Skin epidermis (tissue), 12 donors: ENCODE data around the gene RPS17.
"Not testable (repeated sequence)": the region's sequence is repeated elsewhere in the genome, so short reads cannot be mapped to it uniquely, and the experiment has no call there.

ENCODE experiments used
- H3K27ac ChIP-seq, 21 experiments: fragments of 200-600 bp; sonication (generic) in 11 of 21; one replicate each; pipeline ENCODE4 v1.5.0; 2020; ENCODE audit warnings: mild to moderate bottlenecking in 3 of 21, inconsistent platforms in 2 of 21, moderate library complexity in 2 of 21
- H3K4me3 ChIP-seq, 7 experiments: fragments of 200-600 bp; sonication (generic) in 2 of 7; one replicate each; pipeline ENCODE4 v1.5.0; 2020; ENCODE audit warnings: inconsistent platforms in 2 of 7, mild to moderate bottlenecking in 2 of 7, moderate library complexity in 1 of 7

The RPS17 gene

GRCh38 chr15:82551646-82552247 lies 11.5 kb upstream of the RPS17 start:
- Histone ChIP-seq H3K4me3 (no peak overlapping the region), H3K27ac (peak overlapping the region in 1 of 21 experiments; percentile 3)

DNA sequence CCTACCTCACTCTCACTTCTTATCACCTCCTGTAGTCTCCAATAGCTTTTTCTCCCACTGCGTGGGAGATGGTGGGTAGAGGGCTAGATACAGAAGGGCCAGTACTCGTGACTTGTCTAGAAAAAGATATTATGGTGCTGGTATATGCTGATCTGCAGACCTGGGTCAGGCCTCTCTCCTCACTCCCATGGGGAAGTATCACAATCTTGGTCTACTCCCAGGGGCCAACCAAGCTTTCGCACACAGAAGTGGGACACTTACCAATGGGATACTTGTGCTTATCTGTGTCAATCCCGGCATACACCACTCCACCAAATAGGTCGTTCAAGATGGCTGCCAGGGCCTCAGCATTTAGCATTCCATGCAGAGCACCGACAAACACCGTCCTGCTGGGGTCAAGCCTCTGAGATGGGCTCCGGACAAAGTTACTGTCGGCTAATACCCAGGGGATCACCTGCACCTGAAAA lies 9.0 kb upstream of the RPS17 start:
- no peak overlapping the region for H3K4me3 ChIP-seq
- H3K27ac ChIP-seq: no peak overlapping the region

DNA sequence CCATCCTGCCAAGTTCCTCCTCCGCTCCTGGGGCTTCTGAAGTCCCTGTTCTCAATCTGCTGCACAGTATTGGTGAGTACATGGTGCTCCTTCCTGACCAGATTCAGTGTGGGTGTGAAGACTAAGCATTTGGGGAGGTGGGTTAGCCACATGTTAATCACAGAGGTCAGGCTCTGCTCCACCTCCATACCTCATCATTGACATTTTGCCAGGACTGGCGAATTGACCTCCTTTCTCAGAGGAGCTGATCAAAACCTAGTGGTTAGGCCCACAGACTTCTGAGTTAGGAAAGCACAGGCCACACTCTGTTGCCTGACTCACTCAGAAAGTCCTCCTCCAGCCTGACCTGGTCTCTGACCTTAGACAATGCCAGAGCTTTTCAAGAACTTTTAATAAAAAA lies 8.4 kb upstream of the RPS17 start:
- H3K4me3 ChIP-seq: no peak overlapping the region
- no peak overlapping the region for H3K27ac ChIP-seq

GRCh38 chr15:82545478-82545877 lies 5.2 kb upstream of the RPS17 start:
- Histone ChIP-seq H3K4me3 (no peak overlapping the region), H3K27ac (no peak overlapping the region)

DNA sequence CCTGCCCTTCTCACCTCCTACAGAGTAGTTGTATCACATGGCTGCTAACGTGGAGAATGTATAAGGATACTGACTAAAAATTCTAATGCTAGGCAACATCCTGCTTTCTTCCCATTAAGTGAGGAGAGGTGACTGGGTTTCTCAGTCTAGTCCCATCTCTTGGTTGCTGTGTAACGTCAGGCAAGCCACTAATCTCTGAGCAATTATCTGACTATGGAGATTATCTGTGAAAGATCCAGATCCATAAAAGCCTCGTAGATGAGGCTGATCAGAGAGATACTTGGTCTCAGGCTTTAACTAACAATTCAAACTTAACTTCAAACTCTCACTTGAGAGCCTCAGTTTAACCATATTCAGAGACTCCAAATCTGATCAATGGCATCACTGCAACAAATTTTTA lies 4.7 kb upstream of the RPS17 start:
- Histone ChIP-seq H3K4me3 (no peak overlapping the region), H3K27ac (no peak overlapping the region)

- H3K4me3 ChIP-seq: no peak overlapping the region
- no peak overlapping the region for H3K27ac ChIP-seq
These were observed 4.2 kb upstream of the RPS17 start for GRCh38 chr15:82544431-82544830.

- no peak overlapping the region for H3K27ac ChIP-seq
- H3K4me3 ChIP-seq: no peak overlapping the region
These were observed 2.9 kb upstream of the RPS17 start for GRCh38 chr15:82543160-82543559.

- Histone ChIP-seq H3K27ac (peak overlapping the region in 20 of 21 experiments; percentile 70 to 98 (median 92)), H3K4me3 (peak overlapping the region; percentile 66 to 95 (median 84))
These were observed 751 bp upstream of the RPS17 start for GRCh38 chr15:82540984-82541431.

- Histone ChIP-seq H3K4me3 (peak overlapping the region; percentile 66 to 95 (median 84)), H3K27ac (peak overlapping the region; percentile 41 to 98 (median 92))
These were observed 584 bp downstream of the RPS17 start for GRCh38 chr15:82539691-82540054.

- peak overlapping the region in 20 of 21 experiments; percentile 79 to 98 (median 92) for H3K27ac ChIP-seq
These were observed 1.1 kb downstream of the RPS17 start for GRCh38 chr15:82538961-82539690.

DNA sequence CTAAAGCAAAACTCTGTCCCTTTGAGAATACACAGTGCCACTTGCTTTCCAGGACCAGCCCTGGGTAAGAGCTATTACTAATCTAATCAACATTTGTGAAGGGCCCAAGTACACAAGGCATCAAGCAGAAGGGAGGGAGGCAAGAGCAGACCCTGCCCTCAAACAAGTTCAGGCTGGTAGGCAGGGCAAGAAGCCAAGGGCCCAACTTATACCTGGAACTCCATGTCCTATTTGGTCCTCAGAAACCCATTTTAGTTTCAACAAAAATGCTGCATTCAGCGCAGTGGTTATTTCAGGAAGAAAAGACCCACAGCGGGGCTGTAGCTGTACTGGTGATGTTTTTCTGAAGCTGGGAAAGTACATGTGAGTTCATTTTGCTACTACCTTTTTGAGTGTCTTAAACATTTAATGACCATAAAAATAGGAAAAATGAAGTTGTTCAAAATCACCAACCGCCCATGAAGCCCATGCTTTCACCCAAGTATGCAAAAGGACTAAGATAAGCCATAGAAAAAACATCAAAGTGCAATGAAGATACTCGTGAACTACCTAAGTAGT lies 2.8 kb downstream of the RPS17 start:
- no peak overlapping the region for H3K4me3 ChIP-seq
- H3K27ac ChIP-seq: no peak overlapping the region

More at GRCh38 chr15:82538961-82539690, 1.1 kb downstream of the RPS17 start:
- peak overlapping the region; percentile 66 to 95 (median 84) for H3K4me3 ChIP-seq

GRCh38 chr15:82536409-82537350 lies 3.6 kb downstream of the RPS17 start:
- Histone ChIP-seq H3K4me3 (no peak overlapping the region), H3K27ac (no peak overlapping the region)

DNA sequence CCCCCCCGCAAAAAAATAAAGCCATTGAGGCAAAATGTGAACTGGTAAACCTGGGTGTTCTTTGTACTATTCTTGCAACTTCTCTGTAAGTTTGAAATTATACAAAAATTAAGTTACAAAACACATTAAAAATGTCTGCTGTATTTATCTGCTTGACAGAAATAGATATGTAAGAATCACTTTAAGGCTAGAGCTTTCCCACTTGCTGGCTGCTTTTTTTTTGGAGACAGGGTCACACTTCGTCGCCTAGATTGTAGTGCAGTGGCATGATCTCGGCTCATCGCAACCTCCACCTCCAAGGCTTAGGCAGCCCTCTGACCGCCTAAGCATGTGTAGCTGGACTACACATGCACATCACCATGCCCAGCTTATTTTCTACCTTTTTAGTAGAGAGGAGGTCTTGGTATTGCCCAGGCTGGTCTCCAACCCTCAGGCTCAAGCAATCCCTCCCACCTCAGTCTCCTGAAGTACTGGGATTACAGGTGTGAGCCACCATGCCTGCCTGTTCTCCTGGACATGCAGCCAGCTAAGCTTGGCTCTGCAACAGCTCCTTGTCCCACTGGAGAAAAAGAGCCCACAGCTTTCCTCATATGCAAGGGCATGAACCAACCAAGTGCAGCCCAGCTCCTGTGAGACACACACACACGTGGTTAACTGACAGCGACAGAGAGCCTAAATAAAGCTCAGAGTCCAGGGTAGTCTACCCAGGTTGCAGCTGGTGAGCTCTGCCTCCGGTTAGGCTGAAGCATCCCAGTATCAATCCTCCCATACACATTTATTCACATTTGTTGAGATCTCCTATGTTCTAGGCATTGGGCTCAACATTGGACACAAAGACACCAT lies 4.5 kb downstream of the RPS17 start:
- H3K4me3 ChIP-seq: no peak overlapping the region
- H3K27ac ChIP-seq: no peak overlapping the region

GRCh38 chr15:82535151-82535550 lies 5.1 kb downstream of the RPS17 start:
- H3K27ac ChIP-seq, H3K4me3 ChIP-seq: not testable (repeated sequence)

DNA sequence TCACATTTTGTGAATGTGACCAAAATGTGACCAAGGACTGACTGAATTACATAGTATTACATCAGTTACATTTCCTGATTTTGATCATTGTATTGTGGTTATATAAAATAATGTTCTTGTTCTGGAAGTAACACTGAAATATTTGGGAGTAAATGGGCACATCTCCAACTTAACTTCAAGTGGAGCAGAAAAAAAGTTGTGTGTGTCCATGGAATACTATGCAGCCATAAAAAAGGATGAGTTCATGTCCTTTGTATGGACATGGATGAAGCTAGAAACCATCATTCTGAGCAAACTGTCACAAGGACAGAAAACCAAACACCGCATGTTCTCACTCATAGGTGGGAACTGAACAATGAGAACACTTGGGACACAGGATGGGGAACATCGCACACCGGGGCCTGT lies 5.8 kb downstream of the RPS17 start:
- not testable (repeated sequence) for H3K4me3 ChIP-seq, H3K27ac ChIP-seq

- Histone ChIP-seq H3K4me3 (no peak overlapping the region), H3K27ac (no peak overlapping the region)
These were observed 6.5 kb downstream of the RPS17 start for GRCh38 chr15:82533801-82534200.

DNA sequence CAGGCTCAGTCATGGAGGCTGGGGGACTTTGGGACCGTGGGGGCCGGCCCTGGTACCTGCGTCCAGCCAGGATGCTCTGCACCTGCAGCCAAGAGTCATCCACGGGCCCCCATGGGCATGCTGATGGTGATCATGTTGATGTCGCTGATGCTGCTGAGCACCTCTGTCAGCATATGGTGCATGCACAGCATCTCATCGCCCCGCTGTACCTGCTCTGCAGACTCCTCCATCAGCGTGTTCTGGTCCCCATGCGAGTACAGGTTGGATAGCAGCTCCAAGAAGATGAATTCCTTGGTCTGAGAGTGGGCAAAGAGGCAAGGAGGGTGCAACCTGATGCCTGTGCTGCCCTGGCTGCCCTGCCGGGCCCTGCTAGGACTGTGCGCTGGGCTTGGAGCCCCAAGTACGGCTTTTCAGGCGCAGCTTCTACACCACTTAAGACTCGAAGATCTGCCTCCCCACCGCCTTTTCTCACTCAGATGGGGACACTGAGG lies 7.2 kb downstream of the RPS17 start:
- H3K27ac ChIP-seq: no peak overlapping the region
- H3K4me3 ChIP-seq: no peak overlapping the region

GRCh38 chr15:82532383-82532990 lies 7.8 kb downstream of the RPS17 start:
- Histone ChIP-seq H3K4me3 (no peak overlapping the region), H3K27ac (no peak overlapping the region)
